Astrocyte (in vitro differentiated cells and primary cell): Measurements from ENCODE around the gene TEKT4. TPM values are rescaled to one million over a fixed set of nuclear protein-coding genes. Genes with fewer than 3 reads are reported as not detected.

ENCODE experiments used
- DNase-seq: peaks from one replicate; pipeline ENCODE4 v3.0.0-alpha.2; 2010; ENCODE audit warnings: low read depth
- FAIRE-seq: peaks from 2 replicates; lab custom pipeline; 2011; peaks lifted over from hg19 to GRCh38; lab: Jason Lieb, UNC
- H2AFZ ChIP-seq: 2 replicates; pipeline ENCODE4 v1.6.0; 2012; ENCODE audit warnings: low read depth, low read length, inconsistent platforms
- H3K27ac ChIP-seq: 2 replicates; pipeline ENCODE4 v1.5.1; 2011; ENCODE audit warnings: low read depth, low read length, inconsistent platforms
- H3K27me3 ChIP-seq: 2 replicates; pipeline ENCODE4 v1.6.0; 2011; ENCODE audit warnings: low read length, inconsistent platforms; ENCODE audit not compliant: insufficient read depth
- H3K36me3 ChIP-seq: 2 replicates; pipeline ENCODE4 v1.5.1; 2011; ENCODE audit warnings: low read length, inconsistent platforms; ENCODE audit not compliant: insufficient read depth
- H3K4me1 ChIP-seq: 2 replicates; pipeline ENCODE4 v1.5.1; 2011; ENCODE audit warnings: low read length, inconsistent platforms; ENCODE audit not compliant: insufficient read depth
- H3K4me2 ChIP-seq: 2 replicates; pipeline ENCODE4 v1.6.0; 2012; ENCODE audit warnings: low read length, inconsistent platforms
- H3K4me3 ChIP-seq: 2 replicates; pipeline ENCODE4 v1.5.1; 2011; ENCODE audit warnings: low read depth, mild to moderate bottlenecking, low read length, inconsistent platforms; ENCODE audit not compliant: insufficient read depth
- H3K79me2 ChIP-seq: 2 replicates; pipeline ENCODE4 v1.6.0; 2012; ENCODE audit warnings: mild to moderate bottlenecking, low read length, inconsistent platforms; ENCODE audit not compliant: insufficient read depth
- H3K9ac ChIP-seq: 2 replicates; pipeline ENCODE4 v1.6.0; 2012; ENCODE audit warnings: mild to moderate bottlenecking, low read length, inconsistent platforms
- H3K9me3 ChIP-seq: 2 replicates; pipeline ENCODE4 v1.5.1; 2012; ENCODE audit warnings: low read depth, mild to moderate bottlenecking, low read length, inconsistent platforms; ENCODE audit not compliant: insufficient read depth
- H4K20me1 ChIP-seq: 2 replicates; pipeline ENCODE4 v1.6.0; 2012; ENCODE audit warnings: low read length, inconsistent platforms; ENCODE audit not compliant: insufficient read depth
- H3K27ac Mint-ChIP-seq: one replicate; pipeline ENCODE4 v1.8.0; 2021; ENCODE audit warnings: mild to moderate bottlenecking, mixed read lengths; ENCODE audit not compliant: unreplicated experiment
- H3K27me3 Mint-ChIP-seq: one replicate; pipeline ENCODE4 v1.8.0; 2021; ENCODE audit warnings: low read depth, mixed read lengths; ENCODE audit not compliant: unreplicated experiment
- H3K36me3 Mint-ChIP-seq: one replicate; pipeline ENCODE4 v1.8.0; 2021; ENCODE audit warnings: low read depth, mixed read lengths; ENCODE audit not compliant: unreplicated experiment
- H3K4me1 Mint-ChIP-seq: one replicate; pipeline ENCODE4 v1.8.0; 2021; ENCODE audit warnings: low read depth, mixed read lengths; ENCODE audit not compliant: unreplicated experiment
- H3K4me3 Mint-ChIP-seq: one replicate; pipeline ENCODE4 v1.8.0; 2021; ENCODE audit warnings: mild to moderate bottlenecking, moderate library complexity, mixed read lengths; ENCODE audit not compliant: unreplicated experiment
- H3K9me3 Mint-ChIP-seq: one replicate; pipeline ENCODE4 v1.8.0; 2021; ENCODE audit warnings: mild to moderate bottlenecking, mixed read lengths; ENCODE audit not compliant: unreplicated experiment
- EZH2 ChIP-seq: IDR thresholded peaks from 2 replicates; pipeline ENCODE4 v1.6.1; 2012; ENCODE audit warnings: mild to moderate bottlenecking, low read length, inconsistent platforms; ENCODE audit not compliant: insufficient read depth
- total RNA-seq: library from RNA; stranded (reverse); gene quantifications from 2 replicates; pipeline ENCODE4 v1.2.1, GENCODE V29; 2021
- TF ChIP-seq, protein P1 (sequence below): IDR thresholded peaks from 2 replicates; pipeline ENCODE4 v1.5.1; 2011; ENCODE audit warnings: low read depth, mild to moderate bottlenecking, inconsistent platforms, low read length, moderate library complexity; ENCODE audit not compliant: insufficient read depth

TEKT4 gene
- total RNA-seq, 1 donor from 2014 or later, result not detected

DNA sequence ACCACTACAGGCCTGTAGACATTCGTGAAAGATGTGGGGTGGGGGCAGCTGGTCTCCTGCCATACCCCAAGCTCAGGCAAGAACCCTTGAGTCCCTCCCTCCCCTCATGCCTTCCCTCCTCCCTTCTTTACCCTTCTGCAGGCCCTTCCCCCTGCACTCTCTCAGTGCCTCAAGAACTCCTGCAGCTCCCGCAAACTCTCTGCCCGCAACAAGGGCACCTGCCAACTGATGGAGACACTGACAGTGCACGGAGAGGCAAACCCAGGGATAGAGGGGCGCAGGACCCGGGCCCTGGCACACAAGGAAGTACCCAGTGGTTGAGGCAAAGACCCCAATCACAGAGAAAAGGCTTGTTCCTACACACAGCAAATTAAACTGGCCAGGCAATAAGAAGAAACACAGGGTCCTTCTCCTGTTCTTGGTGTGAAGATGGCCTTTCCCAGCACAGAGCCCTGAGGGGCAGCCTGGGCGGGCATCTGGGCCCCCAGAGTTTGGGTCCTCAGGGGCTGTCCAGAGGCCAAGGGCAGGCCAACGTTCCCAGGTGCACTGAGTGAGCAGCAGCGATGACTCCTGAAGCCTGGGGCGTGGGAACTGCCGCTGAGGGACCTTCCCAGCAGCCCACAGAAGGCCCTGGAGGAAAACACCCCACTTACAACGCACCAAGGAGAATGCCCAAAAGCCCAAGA is 1.6 kb downstream of the TEKT4 start:
- TF ChIP-seq, protein P1, sequence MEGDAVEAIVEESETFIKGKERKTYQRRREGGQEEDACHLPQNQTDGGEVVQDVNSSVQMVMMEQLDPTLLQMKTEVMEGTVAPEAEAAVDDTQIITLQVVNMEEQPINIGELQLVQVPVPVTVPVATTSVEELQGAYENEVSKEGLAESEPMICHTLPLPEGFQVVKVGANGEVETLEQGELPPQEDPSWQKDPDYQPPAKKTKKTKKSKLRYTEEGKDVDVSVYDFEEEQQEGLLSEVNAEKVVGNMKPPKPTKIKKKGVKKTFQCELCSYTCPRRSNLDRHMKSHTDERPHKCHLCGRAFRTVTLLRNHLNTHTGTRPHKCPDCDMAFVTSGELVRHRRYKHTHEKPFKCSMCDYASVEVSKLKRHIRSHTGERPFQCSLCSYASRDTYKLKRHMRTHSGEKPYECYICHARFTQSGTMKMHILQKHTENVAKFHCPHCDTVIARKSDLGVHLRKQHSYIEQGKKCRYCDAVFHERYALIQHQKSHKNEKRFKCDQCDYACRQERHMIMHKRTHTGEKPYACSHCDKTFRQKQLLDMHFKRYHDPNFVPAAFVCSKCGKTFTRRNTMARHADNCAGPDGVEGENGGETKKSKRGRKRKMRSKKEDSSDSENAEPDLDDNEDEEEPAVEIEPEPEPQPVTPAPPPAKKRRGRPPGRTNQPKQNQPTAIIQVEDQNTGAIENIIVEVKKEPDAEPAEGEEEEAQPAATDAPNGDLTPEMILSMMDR, result no peak
- no peak for TF ChIP-seq EZH2
- H3K27me3 Mint-ChIP-seq, result peaks cover 65% of the 10 kb centered on the region

GRCh38 chr2:94873362-94874276 is 2.4 kb downstream of the TEKT4 start:
- Mint-ChIP-seq H3K9me3 (no peaks in the 10 kb centered on the region), H3K4me3 (no peak overlapping the region), H3K4me1 (peaks cover 3% of the 10 kb centered on the region), H3K36me3 (no peaks in the 10 kb centered on the region), H3K27me3 (peaks cover 60% of the 10 kb centered on the region), H3K27ac (no peak overlapping the region)
- Histone ChIP-seq H4K20me1 (no peaks in the 10 kb centered on the region), H3K9ac (no peak overlapping the region), H3K36me3 (no peaks in the 10 kb centered on the region), H3K27me3 (no peaks in the 10 kb centered on the region), H3K4me3 (no peak overlapping the region), H3K27ac (no peak overlapping the region), H2AFZ (no peak overlapping the region), H3K4me1 (no peaks in the 10 kb centered on the region), H3K4me2 (no peak overlapping the region), H3K79me2 (no peaks in the 10 kb centered on the region), H3K9me3 (no peaks in the 10 kb centered on the region)
- no peak for FAIRE-seq
- no peak for DNase-seq
- TF ChIP-seq EZH2, result no peak
- TF ChIP-seq, protein P1, result no peak

More for the DNA sequence above, 1.6 kb downstream of the TEKT4 start:
- H3K27ac Mint-ChIP-seq, result no peak overlapping the region
- peaks cover 3% of the 10 kb centered on the region for H3K4me1 Mint-ChIP-seq
- Histone ChIP-seq H3K36me3 (no peaks in the 10 kb centered on the region), H3K27ac (no peak overlapping the region), H3K9me3 (no peaks in the 10 kb centered on the region), H3K4me2 (no peak overlapping the region), H3K79me2 (no peaks in the 10 kb centered on the region), H2AFZ (no peak overlapping the region), H3K4me1 (no peaks in the 10 kb centered on the region), H3K27me3 (no peaks in the 10 kb centered on the region), H3K9ac (no peak overlapping the region), H3K4me3 (no peak overlapping the region), H4K20me1 (no peaks in the 10 kb centered on the region)
- no peak for DNase-seq
- FAIRE-seq, result no peak
- no peaks in the 10 kb centered on the region for H3K36me3 Mint-ChIP-seq
- no peaks in the 10 kb centered on the region for H3K9me3 Mint-ChIP-seq
- no peak overlapping the region for H3K4me3 Mint-ChIP-seq
